ENCODE measurements around the gene GHITM.

DNA sequence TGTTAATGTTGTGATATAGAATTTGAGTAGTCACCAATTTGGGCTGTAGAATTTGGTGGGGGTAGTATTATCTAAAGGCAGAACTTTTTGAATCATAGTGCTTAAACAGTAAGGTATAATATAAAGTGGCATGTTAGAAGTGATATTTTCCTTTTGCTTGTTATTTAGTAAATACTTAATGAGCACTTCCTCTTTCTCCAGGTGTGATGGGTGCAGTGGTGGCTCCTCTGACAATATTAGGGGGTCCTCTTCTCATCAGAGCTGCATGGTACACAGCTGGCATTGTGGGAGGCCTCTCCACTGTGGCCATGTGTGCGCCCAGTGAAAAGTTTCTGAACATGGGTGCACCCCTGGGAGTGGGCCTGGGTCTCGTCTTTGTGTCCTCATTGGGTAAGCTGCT is 10.5 kb downstream of the GHITM start:
- no peak for TF ChIP-seq EZH2phosphoT487 (IDR thresholded peaks at IDR 0.05; ENCODE audit: borderline replicate concordance, low read length)
- TF ChIP-seq, protein P1, sequence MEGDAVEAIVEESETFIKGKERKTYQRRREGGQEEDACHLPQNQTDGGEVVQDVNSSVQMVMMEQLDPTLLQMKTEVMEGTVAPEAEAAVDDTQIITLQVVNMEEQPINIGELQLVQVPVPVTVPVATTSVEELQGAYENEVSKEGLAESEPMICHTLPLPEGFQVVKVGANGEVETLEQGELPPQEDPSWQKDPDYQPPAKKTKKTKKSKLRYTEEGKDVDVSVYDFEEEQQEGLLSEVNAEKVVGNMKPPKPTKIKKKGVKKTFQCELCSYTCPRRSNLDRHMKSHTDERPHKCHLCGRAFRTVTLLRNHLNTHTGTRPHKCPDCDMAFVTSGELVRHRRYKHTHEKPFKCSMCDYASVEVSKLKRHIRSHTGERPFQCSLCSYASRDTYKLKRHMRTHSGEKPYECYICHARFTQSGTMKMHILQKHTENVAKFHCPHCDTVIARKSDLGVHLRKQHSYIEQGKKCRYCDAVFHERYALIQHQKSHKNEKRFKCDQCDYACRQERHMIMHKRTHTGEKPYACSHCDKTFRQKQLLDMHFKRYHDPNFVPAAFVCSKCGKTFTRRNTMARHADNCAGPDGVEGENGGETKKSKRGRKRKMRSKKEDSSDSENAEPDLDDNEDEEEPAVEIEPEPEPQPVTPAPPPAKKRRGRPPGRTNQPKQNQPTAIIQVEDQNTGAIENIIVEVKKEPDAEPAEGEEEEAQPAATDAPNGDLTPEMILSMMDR (IDR thresholded peaks at IDR 0.05; ENCODE audit: low read depth, low read length, poor library complexity, severe bottlenecking), result no peak
